Heart right ventricle (tissue), 16 donors: ENCODE data around the gene DGLUCY. TPM values are rescaled to one million over a fixed set of nuclear protein-coding genes. Genes with fewer than 3 reads are reported as not detected.

Experiments used
- ATAC-seq, 8 donors: fragments of 200-7000 bp; cut with Tn5 transposase; one replicate each; pipeline ENCODE4 v1.9.1; 2020; ENCODE audit warnings: mild to moderate bottlenecking in 8 of 8, moderate library complexity in 8 of 8, moderate number of reproducible peaks in 1 of 8
- DNase-seq, 2 donors: peaks; one replicate each; pipeline ENCODE4 v3.0.0-alpha.2; 2020
- H3K27ac ChIP-seq, 10 donors: fragments of 200-600 bp; sonication (generic) in 2 of 10; one replicate each; pipeline versions ENCODE4 v1.5.0 to v1.8.0; 2020 to 2022; ENCODE audit warnings: mild to moderate bottlenecking in 3 of 10
- H3K27me3 ChIP-seq, 7 donors: fragments of 200-600 bp; one replicate each; pipeline ENCODE4 v1.8.0; 2021 to 2022; ENCODE audit warnings: mild to moderate bottlenecking in 2 of 7
- H3K36me3 ChIP-seq, 9 donors: fragments of 200-600 bp; sonication (generic) in 1 of 9; one replicate each; pipeline versions ENCODE4 v1.5.0 to v1.8.0; 2020 to 2022; ENCODE audit warnings: mild to moderate bottlenecking in 2 of 9
- H3K4me1 ChIP-seq, 9 donors: fragments of 200-600 bp; sonication (generic) in 1 of 9; one replicate each; pipeline versions ENCODE4 v1.5.0 to v1.8.0; 2020 to 2022; ENCODE audit warnings: mild to moderate bottlenecking in 4 of 9
- H3K4me3 ChIP-seq, 10 donors: fragments of 200-600 bp; sonication (generic) in 2 of 10; one replicate each; pipeline versions ENCODE4 v1.5.0 to v1.8.0; 2020 to 2022; ENCODE audit warnings: mild to moderate bottlenecking in 7 of 10, moderate library complexity in 2 of 10
- H3K9me3 ChIP-seq, 11 donors: fragments of 200-600 bp in 10 of 11; sonication (generic) in 2 of 11; one replicate each; pipeline versions ENCODE4 v1.5.0 to v1.8.0; 2013 to 2022; ENCODE audit warnings: mild to moderate bottlenecking in 2 of 11, control low read depth in 1 of 11, moderate library complexity in 1 of 11
- CTCF ChIP-seq, 9 donors: fragments of 200-600 bp; sonication (generic) in 2 of 9; IDR thresholded peaks; one replicate each; pipeline versions ENCODE4 v1.5.0 to v1.8.0; 2021 to 2022; ENCODE audit warnings: antibody characterized with exemption in 9 of 9, mild to moderate bottlenecking in 5 of 9, moderate library complexity in 1 of 9
- WGBS, 2 donors: extraction: QIAGEN DNeasy Blood & Tissue Kit; methylation state at CpG; one replicate each; pipeline ENCODE4 v1.1.7; 2013; ENCODE audit warnings: inconsistent platforms in 1 of 2; 5-methylcytosine and 5-hydroxymethylcytosine counted together
- intact Hi-C, 10 donors: fragments of 100-400 bp; cut with DNase I; formaldehyde crosslinking; loops; one replicate each; pipeline versions ENCODE4 v1.11.1 to v1.14.2; 2022
- polyA plus RNA-seq, 2 donors: library from polyadenylated mRNA; stranded (reverse); fragments of 200-250 nt; gene quantifications; one replicate each; pipeline ENCODE4 v1.2.3, GENCODE V29; 2013
- total RNA-seq, 10 donors: library from RNA; stranded (reverse); fragmentation: NEBNext Ultra II Directional in 3 of 10; extraction: Animal tissue kit (Norgen Biotek cat#: 25700) in 3 of 10; gene quantifications; one replicate each; pipeline versions ENCODE4 v1.2.1 to v1.2.4, GENCODE V29; 2021 to 2023
- donor health status: Arrhythmogenic right ventricular cardiomyopathy.
- donor health status: ischemic (EF 13 %, LVEDD 7.1; RV severe dilation, severe dysfunction).
- donor health status: healthy with polysubstance abuse.
- donor health status: DM: no; HTN: yes; CAD: no.
- donor health status: DM: no; HTN: no; CAD: no.
- donor health status: ischemic (EF 25% LVEDD 6.9; RV normal size, moderate dysfunction).
- donor health status: ischemic (EF 25% LVEDD 5.7; RV mildly dilated, moderate dysfunction).
- donor health status: healthy.
- donor health status: DM: yes; HTN: yes; CAD: no.
- donor health status: Ischemic cardiomyopathy.
- donor health status: ischemic (EF 35%, LVEDD 5.7; RV mildly dilated, moderate dysfunction).
- donor health status: nonischemic (EF 11% LVEDD 7.7; RV severe dilation, severe dysfunction).
- donor health status: DM: yes; HTN: yes; CAD: no.
- donor health status: PGD.
- donor health status: ischemic (EF 29% LVEDD 5.4; RV normal size, mild dysfunction).
- donor health status: nonischemic (EF 23%, LVEDD 6.1; RV moderate dilation, normal function).

Gene DGLUCY
- total and polyA plus RNA-seq, 12 donors = 43.5 to 270 (median 201) TPM

- DNase-seq (no peak), ATAC-seq (no peak)
- no peak for TF ChIP-seq CTCF (IDR thresholded peaks at IDR 0.05)
- Histone ChIP-seq H3K9me3 (no peaks in the 10 kb centered on the region), H3K36me3 (no peaks in the 10 kb centered on the region), H3K4me3 (no peak overlapping the region), H3K4me1 (peaks cover 9 to 70% (median 28%) of the 10 kb centered on the region in 9 donors), H3K27me3 (peaks cover 0 to 23% (median 0%) of the 10 kb centered on the region in 7 donors), H3K27ac (peak overlapping the region in 3 of 10 donors; percentile 66 to 78 (median 67))
- intact Hi-C loops = no loop called here
- WGBS, 2 donors = 82 to 91% methylated on average over 3 of the region's 3 CpGs
Measured at GRCh38 chr14:91254461-91254860, 140.6 kb downstream of the DGLUCY start.

- DNase-seq (no peak), ATAC-seq (no peak)
- intact Hi-C loops = no loop called here
- Histone ChIP-seq H3K9me3 (no peaks in the 10 kb centered on the region), H3K27ac (peak overlapping the region in 2 of 10 donors; percentile 8 to 67), H3K4me3 (no peak overlapping the region), H3K36me3 (no peaks in the 10 kb centered on the region), H3K27me3 (peaks cover 0 to 23% (median 0%) of the 10 kb centered on the region in 7 donors), H3K4me1 (peaks cover 9 to 63% (median 28%) of the 10 kb centered on the region in 9 donors)
- no peak for TF ChIP-seq CTCF (IDR thresholded peaks at IDR 0.05)
- 76 to 84% methylated on average over 9 of the region's 9 CpGs for WGBS, 2 donors
Measured at GRCh38 chr14:91255026-91255695, 141.3 kb downstream of the DGLUCY start.

- Histone ChIP-seq H3K27ac (peak overlapping the region in 6 of 10 donors; percentile 17 to 84 (median 52)), H3K4me3 (no peak overlapping the region), H3K27me3 (peaks cover 0 to 23% (median 0%) of the 10 kb centered on the region in 7 donors), H3K4me1 (peaks cover 9 to 48% (median 25%) of the 10 kb centered on the region in 9 donors), H3K36me3 (no peaks in the 10 kb centered on the region), H3K9me3 (peaks cover 0 to 6% (median 0%) of the 10 kb centered on the region in 11 donors)
- DNase-seq (no peak), ATAC-seq (no peak)
- intact Hi-C loops = no loop called here
- no peak for TF ChIP-seq CTCF (IDR thresholded peaks at IDR 0.05)
- 77 to 81% methylated on average over 1 of the region's 1 CpG for WGBS, 2 donors
Measured at GRCh38 chr14:91256661-91257060, 142.8 kb downstream of the DGLUCY start.

GRCh38 chr14:91257328-91258010, 143.6 kb downstream of the DGLUCY start:
- no peak for DNase-seq

More at GRCh38 chr14:91257328-91258010, 143.6 kb downstream of the DGLUCY start:
- no peak overlapping the region for H3K4me3 ChIP-seq
- peak in 1 of 8 donors; percentile 1 for ATAC-seq
- H3K36me3 ChIP-seq = no peaks in the 10 kb centered on the region
- H3K27ac ChIP-seq = peak overlapping the region in 8 of 10 donors; percentile 28 to 84 (median 52)
- no peak for TF ChIP-seq CTCF (IDR thresholded peaks at IDR 0.05)
- 34% methylated on average over 8 of the region's 8 CpGs for WGBS, 2 donors
- H3K9me3 ChIP-seq = peaks cover 0 to 6% (median 0%) of the 10 kb centered on the region in 11 donors
- intact Hi-C loops = no loop called here
- H3K4me1 ChIP-seq = peaks cover 9 to 47% (median 25%) of the 10 kb centered on the region in 9 donors
- H3K27me3 ChIP-seq = peaks cover 0 to 21% (median 3%) of the 10 kb centered on the region in 7 donors
